Mucosa of gallbladder (tissue), 1 donor: Measurements from ENCODE around the gene FUBP1. TPM values are rescaled to one million over a fixed set of nuclear protein-coding genes. Genes with fewer than 3 reads are reported as not detected.

Experiments
- total RNA-seq: library from RNA; stranded (reverse); gene quantifications from one replicate; pipeline ENCODE4 v1.2.1, GENCODE V29; 2021
- donor health status: DM: no; HTN: no; CAD: no.

The FUBP1 gene
- total RNA-seq, 1 donor from 2014 or later, result 107 TPM

Other genes starting within 250 kb of the FUBP1 start
- gene USP33, start 219.2 kb downstream of the FUBP1 start, total RNA-seq, result 61.1 TPM
- 22.4 TPM for gene MIGA1, start 199.4 kb downstream of the FUBP1 start, total RNA-seq
- gene NEXN, start 90.4 kb downstream of the FUBP1 start, total RNA-seq, result 36.5 TPM
- gene DNAJB4, start 25.9 kb upstream of the FUBP1 start, total RNA-seq, result 52.5 TPM
- gene GIPC2, start 66.9 kb upstream of the FUBP1 start, total RNA-seq, result 19.6 TPM